ENCODE measurements around the gene SNX2.
"Not testable (repeated sequence)": the region's sequence is repeated elsewhere in the genome, so short reads cannot be mapped to it uniquely, and the experiment has no call there.

Gene SNX2

DNA sequence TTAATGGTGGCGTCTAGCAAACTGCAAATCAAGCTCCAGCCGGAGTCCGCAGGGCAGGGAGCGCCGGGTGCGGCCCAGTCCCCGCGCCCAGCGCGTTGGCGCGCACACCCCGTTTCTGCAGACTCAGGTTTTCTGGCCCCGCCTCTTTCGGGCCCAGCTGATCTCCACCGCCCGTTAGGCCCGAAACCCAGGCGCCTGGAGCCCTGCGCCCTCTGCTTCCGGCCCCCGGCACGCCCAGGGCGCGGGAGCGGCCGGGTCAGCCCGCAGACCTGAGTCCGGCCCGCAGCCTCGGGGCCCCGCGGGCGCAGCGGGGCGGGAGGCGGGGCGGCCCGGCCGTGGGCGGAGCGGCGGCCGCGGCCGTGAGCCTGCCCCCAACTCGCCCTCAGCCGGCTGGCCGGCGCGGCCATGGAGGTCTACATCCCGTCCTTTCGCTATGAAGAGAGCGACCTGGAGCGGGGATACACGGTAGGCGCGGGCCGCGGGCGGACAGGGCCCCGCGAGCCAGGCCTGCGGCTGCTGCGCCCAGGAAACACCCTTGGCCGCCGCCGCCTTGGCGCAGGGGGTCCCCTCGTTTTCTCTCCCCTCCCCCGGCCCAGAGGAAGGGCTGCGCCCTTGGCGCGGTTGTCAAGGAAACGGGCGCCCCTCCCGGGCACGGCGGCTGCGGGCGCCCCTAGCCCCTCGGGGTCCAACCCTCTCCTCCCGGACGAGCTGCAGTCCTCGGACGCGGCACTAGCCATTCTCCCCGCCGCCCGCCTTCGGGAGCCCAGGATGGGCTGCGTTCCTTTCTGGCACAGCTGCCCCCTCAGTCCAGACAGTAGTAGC is 70.6 kb downstream of the SNX2 start, which contains the start of gene SNX24:
Gene SNX24, plus strand, starts transcription at position 385 of the 822 bp plus-strand sequence. Its CDS starts 21 bp downstream, at position 406.
- peak; percentile 77 for DNase-seq

DNA sequence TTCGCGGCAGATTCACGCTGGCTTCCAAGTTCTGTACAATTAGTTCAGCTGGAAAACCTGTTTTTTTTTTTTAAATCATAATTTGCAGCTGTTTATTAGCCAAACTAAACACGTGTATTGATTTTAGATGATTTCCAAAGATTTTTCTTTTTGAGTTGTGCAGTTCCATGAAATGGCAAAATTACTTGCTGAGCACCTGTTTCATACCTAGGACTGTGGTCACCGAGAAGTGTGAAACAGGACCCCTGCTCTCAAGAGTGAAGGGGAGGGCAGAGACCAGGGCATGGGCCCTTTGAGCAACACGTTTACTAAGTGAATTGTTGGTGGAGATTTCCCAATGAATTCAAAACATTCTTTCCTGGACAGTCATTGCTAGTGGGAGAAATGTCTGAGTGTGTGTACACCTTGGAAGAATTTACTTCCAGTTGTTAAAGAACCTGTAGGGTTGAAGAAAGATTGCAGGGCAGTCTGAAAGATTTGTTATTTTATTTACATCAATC is 71.2 kb downstream of the SNX2 start:
- no peak for DNase-seq

DNA sequence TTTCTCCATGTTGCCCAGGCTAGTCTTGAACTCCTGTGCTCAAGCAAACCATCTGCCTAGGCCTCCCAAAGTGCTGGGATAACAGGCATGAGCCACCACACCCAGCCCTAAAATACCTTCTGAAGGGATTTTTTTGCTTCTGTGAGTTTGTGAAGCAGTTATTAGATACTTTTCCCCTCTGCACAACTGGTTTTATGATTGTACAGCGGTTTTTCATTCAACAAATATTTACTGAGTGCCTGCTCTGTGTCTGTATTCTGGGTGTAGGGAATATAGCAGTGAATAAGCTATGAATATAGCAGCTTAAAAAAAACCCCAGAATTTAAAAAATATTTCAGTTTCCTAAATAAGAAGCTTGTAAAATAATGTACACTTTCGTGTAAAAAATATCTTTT is 72.8 kb downstream of the SNX2 start:
- no peak for DNase-seq

DNA sequence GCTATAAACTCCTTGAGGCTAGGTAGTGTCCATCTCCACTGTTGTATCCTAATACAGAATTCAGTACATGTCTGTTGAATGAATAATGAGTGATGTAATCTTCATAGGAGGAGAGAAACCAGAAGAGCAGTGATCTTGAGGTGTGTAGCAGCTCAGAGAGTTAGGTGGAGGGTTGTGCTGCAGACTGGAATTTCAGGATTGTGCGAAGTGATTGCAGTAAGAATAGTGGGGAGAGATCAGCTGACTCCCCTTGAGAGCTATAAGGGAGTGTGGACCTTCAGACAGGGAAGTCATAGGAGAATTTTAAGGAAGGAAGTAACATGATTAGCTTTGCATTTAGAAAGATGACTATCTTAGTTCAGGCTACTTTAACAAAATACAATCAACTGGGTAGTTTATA is 74.9 kb downstream of the SNX2 start:
- DNase-seq = no peak

DNA sequence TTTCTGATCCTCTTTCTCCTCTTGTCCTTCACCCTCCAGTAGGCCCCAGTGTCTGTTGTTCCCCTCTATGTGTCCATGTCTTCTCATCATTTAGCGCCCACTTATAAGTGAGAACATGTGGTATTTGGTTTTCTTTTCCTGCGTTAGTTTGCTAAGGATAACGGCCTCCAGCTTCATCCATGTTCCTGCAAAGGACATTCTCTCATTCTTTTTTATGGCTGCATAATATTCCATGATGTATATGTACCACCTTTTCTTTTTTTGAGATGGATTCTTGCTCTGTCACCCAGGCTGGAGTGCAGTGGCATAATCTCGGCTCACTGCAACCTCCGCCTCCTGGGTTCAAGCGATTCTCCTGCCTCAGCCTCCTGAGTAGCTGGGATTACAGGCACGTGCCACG is 82.7 kb downstream of the SNX2 start:
- not testable (repeated sequence) for DNase-seq

DNA sequence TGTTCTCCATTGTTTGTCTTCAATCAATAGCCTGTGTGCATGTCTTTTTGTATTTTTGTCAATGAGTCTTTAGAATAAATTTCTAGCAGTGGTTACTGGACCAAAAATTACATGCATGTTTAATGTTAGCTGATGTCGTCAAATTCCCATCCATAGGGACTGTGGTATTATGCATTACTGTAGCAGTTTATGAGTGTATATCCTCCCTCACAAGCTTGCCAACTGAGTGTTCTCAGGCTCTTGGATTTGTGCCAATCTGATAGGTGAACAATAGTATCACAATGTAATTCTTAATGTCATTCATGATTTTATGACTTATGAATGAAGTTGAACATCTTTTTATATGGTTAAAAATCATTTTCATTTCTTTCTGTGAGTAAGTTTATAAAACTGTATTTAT is 83.6 kb downstream of the SNX2 start:
- DNase-seq = no peak

DNA sequence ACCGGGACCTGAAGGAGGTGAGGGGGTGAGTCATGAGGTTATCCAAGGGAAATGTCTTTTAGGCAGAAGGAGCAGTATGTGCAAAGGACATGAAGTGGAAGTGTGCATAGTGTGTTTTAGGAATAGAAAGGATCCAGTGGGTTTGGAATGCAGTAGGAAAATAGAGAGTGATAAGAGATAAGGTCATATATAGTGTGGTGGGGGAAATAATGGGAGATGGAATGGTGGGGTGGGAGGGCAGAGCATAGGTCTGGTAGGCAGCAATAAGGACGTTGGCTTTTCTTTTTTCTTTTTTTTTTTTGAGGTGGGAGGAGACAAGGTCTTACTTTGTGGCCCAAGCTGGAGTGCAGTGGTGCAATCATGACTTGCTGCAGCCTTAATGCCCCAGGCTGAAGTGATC is 88.4 kb downstream of the SNX2 start:
- DNase-seq = no peak

DNA sequence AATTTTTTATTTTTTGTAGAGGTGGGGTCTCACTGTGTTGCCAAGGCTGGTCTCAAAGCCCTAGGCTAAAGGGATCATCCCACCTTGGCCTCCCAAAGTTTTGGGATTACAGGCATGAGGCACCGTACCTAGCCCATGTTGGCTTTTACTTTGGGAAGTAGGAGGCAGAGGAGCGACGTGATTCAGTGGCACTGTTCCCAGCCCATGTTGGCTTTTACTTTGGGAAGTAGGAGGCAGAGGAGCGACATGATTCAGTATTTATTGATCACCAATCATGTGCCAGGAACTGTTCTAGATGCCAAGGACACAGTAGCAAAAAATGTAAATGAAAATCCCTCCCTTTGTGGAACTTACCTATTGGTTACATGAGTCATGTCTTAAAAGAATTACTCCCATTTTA is 88.8 kb downstream of the SNX2 start:
- no peak for DNase-seq

DNA sequence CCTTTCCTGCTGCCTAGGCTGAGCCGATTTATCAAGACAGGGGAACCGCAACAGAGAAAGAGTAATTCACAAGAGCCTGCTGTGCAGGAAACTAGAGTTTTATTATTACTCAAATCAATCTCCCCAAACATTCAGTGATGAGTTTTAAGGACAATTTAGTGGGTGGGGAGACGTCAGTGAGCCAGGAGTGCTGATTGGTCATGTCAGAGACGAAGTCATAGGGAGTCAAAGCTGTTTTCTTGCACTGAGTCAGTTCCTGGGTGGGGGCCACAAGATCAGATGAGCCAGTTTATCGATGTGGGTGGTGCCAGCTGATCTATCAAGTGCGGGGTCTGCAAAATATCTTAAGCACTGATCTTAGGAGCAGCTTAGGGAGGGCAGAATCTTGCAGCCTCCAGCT is 89.5 kb downstream of the SNX2 start:
- no peak for DNase-seq

DNA sequence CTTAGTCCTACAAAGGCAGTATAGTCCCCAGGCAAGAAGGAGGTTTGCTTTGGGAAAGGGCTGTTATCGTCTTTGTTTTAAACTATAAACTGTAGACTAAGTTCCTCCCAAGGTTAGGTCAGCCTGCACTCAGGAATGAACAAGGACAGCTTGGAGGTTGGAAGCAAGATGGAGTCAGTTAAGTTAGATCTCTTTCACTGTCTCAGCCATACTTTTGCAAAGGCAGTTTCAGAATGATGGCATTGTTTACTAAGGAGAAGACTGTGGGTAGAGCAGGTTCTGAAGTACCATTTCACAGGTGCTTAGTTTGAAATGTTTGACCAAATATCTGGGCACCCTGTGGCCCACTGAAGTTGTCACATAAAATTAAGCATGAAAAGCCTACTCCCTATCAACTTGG is 90.0 kb downstream of the SNX2 start:
- no peak for DNase-seq

DNA sequence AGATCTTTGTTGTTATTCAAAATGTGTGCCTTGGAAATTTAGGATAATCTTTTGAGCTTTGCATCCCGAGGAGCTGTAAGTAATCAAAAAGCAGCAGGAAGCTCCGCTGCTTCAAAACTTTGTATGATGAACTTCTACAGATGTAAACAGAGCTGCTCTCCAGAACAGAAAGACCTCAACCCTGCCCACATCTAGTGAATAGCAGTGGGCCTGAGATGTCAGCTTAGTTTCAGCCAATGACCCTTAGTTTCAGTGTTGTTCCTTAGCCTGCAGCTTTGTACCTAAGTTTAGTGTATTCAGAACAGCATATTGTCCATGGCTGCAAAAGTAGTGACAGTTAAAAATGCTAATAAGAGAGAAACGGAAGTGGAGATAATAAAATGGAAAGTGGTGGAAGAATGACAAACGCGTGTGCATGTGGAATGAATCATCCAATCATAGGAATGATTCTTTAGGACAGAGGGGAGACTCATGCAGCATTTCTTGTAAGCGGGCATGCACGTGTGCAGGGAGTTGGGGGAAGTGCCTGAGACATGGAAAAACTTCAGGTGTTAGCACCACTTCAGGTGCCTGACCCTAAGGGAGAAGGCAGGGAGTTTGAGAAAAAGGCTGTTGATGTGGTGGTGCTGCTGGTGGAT is 95.5 kb downstream of the SNX2 start:
- DNase-seq = no peak

DNA sequence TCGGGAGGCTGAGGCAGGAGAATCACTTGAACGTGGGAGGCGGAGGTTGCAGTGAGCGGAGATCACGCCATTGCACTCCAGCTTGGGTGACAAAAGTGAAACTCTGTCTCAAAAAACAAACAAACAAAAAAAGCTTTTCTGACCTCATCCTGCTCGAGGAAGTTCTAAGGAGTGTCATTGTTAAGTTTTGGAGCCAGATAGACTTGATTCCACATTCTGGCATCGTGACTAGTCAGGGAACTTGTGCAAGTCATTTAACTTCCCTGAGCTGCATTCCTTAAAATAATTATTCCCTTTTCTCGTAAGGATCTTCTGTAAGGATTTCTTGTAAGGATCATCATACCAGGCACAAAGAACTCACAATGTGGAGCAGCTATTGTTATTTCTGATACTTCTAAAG is 96.8 kb downstream of the SNX2 start:
- no peak for DNase-seq

DNA sequence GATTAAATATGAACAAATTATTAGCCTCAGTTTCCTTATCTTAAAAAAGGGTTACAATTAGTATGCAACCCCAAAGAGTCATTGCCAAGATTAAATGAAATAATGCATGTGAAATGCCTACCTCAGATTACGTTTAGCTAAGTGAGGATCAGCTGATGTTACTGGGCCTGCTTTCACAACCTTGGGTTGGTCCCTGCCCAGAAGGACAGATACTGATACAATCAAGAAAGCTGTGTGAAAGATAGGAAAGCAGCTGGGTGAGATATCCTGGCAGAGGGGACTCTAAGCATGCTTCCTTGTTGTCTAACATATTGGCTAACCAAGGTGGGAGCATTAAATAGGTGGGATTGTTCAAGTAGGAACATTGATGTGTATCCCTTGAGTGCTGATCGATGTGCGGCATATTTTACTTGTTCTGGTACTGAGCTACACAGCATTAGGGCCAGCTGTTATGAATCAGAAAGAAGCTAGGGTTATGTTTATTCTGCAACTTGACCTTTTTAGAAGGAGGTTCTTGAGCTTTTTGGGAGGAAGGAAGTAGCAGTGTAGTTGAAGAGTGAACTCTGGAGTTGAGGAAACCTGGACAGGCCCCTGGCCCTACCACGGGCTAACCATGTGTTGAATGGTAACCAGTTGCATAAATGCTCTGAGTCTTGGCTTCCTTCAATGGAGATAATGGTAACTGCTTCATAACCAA is 99.4 kb downstream of the SNX2 start:
- no peak for DNase-seq

DNA sequence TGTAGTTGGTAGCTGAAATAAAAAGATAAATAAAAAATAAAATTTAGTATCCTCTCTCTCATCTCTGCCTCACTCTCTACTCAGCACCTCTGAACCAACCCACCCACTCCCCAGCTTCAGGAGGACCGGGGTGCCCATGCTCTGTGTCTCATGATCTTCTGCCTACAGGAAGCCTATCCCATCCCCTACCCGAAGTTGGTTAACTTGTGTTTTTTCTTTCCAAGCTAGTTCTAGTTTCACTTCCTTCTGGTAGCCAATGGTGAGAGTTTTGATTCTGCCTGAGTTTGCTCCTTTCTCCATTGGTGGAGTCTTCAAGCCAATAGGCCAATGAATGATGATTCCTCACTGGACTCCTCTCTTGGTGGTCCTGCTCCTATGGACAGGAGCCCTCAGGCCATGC is 102.6 kb downstream of the SNX2 start:
- DNase-seq = no peak

DNA sequence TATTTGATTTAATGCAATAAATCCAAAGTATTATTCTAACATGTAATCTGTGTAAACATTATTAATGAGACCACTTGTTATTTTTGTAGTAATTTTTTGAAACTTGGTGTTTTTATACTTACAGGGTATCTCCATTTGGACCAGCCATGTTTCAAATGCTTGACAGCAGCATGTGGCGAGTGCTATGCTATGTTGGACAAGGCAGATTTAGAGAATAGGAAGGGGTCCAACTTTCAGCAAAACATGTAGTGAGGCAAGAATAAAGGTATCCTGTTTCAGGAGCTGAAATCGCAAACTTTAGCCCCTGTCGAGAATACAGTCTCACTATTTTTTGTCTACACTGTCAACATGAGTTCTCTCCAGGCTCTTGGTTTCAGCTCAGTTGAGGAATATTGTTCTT is 104.2 kb downstream of the SNX2 start:
- no peak for DNase-seq
